Gastroesophageal sphincter (tissue), 4 donors: ENCODE data around the gene LLGL2. TPM values are rescaled to one million over a fixed set of nuclear protein-coding genes. Genes with fewer than 3 reads are reported as not detected.
A peak's percentile ranks its signal among the peaks of the same experiment; 100 is the strongest.
"Not testable (repeated sequence)": the region's sequence is repeated elsewhere in the genome, so short reads cannot be mapped to it uniquely, and the experiment has no call there.

ENCODE experiments used
- ATAC-seq: fragments of 150-250 bp; one replicate; pipeline ENCODE4 v1.9.1; 2016; ENCODE audit warnings: mild to moderate bottlenecking, moderate library complexity
- H3K27ac ChIP-seq, 4 donors: fragments of 200-600 bp; sonication (generic) in 3 of 4; 1 replicate in 3 of 4; 2 replicates in 1 of 4; pipeline ENCODE4 v1.5.1; 2016 to 2019
- H3K27me3 ChIP-seq: fragments of 200-600 bp; sonication (generic); one replicate; pipeline ENCODE4 v1.5.1; 2019
- H3K36me3 ChIP-seq, 2 donors: fragments of 200-600 bp; sonication (generic); one replicate each; pipeline ENCODE4 v1.5.1; 2019; ENCODE audit warnings: control low read depth in 1 of 2
- H3K4me1 ChIP-seq, 3 donors: fragments of 200-600 bp; sonication (generic); 1 replicate in 2 of 3; 2 replicates in 1 of 3; pipeline ENCODE4 v1.5.1; 2016 to 2019; ENCODE audit warnings: control low read depth in 2 of 3
- H3K4me3 ChIP-seq, 2 donors: fragments of 200-600 bp; sonication (generic); one replicate each; pipeline ENCODE4 v1.5.1; 2019; ENCODE audit warnings: mild to moderate bottlenecking in 1 of 2, moderate library complexity in 1 of 2
- H3K9me3 ChIP-seq, 3 donors: fragments of 200-600 bp; sonication (generic); one replicate each; pipeline ENCODE4 v1.5.1; 2017 to 2019; ENCODE audit warnings: control low read depth in 2 of 3
- EP300 ChIP-seq: sonication (generic); formaldehyde crosslinking; IDR thresholded peaks from one replicate; pipeline ENCODE4 v1.6.1; 2017; ENCODE audit warnings: antibody characterized with exemption, mild to moderate bottlenecking
- POLR2A ChIP-seq, 2 donors: fragments of 450-650 bp; IDR thresholded peaks; one replicate each; pipeline ENCODE4 v1.6.1; 2017; ENCODE audit warnings: antibody characterized with exemption in 2 of 2, mild to moderate bottlenecking in 2 of 2, moderate library complexity in 1 of 2
- POLR2AphosphoS5 ChIP-seq: sonication (generic); formaldehyde crosslinking; IDR thresholded peaks from one replicate; pipeline ENCODE4 v1.6.1; 2017; ENCODE audit warnings: antibody characterized with exemption
- WGBS, 2 donors: methylation state at CpG; one replicate each; pipeline ENCODE4 v1.1.5; 2018; ENCODE audit warnings: low coverage in 1 of 2; 5-methylcytosine and 5-hydroxymethylcytosine counted together
- total RNA-seq, 4 donors: library from RNA; depleted of rRNA; stranded (reverse); fragments of >200 nt; gene quantifications; one replicate each; pipeline ENCODE4 v1.1.0, GENCODE V29; 2016
- TF ChIP-seq, protein P1 (sequence below), 4 experiments: fragments of 200-600 bp in 2 of 4; fragments of 450-650 bp in 2 of 4; sonication (generic) in 1 of 4; IDR thresholded peaks; one replicate each; pipeline ENCODE4 v1.5.1; 2017 to 2019; ENCODE audit warnings: antibody characterized with exemption in 4 of 4, mild to moderate bottlenecking in 2 of 4, moderate library complexity in 2 of 4

The LLGL2 gene, protein sequence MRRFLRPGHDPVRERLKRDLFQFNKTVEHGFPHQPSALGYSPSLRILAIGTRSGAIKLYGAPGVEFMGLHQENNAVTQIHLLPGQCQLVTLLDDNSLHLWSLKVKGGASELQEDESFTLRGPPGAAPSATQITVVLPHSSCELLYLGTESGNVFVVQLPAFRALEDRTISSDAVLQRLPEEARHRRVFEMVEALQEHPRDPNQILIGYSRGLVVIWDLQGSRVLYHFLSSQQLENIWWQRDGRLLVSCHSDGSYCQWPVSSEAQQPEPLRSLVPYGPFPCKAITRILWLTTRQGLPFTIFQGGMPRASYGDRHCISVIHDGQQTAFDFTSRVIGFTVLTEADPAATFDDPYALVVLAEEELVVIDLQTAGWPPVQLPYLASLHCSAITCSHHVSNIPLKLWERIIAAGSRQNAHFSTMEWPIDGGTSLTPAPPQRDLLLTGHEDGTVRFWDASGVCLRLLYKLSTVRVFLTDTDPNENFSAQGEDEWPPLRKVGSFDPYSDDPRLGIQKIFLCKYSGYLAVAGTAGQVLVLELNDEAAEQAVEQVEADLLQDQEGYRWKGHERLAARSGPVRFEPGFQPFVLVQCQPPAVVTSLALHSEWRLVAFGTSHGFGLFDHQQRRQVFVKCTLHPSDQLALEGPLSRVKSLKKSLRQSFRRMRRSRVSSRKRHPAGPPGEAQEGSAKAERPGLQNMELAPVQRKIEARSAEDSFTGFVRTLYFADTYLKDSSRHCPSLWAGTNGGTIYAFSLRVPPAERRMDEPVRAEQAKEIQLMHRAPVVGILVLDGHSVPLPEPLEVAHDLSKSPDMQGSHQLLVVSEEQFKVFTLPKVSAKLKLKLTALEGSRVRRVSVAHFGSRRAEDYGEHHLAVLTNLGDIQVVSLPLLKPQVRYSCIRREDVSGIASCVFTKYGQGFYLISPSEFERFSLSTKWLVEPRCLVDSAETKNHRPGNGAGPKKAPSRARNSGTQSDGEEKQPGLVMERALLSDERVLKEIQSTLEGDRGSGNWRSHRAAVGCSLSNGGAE
- 1 to 10 TPM; 2.3 to 7.9 (median 5.8) TPM for total RNA-seq

DNA sequence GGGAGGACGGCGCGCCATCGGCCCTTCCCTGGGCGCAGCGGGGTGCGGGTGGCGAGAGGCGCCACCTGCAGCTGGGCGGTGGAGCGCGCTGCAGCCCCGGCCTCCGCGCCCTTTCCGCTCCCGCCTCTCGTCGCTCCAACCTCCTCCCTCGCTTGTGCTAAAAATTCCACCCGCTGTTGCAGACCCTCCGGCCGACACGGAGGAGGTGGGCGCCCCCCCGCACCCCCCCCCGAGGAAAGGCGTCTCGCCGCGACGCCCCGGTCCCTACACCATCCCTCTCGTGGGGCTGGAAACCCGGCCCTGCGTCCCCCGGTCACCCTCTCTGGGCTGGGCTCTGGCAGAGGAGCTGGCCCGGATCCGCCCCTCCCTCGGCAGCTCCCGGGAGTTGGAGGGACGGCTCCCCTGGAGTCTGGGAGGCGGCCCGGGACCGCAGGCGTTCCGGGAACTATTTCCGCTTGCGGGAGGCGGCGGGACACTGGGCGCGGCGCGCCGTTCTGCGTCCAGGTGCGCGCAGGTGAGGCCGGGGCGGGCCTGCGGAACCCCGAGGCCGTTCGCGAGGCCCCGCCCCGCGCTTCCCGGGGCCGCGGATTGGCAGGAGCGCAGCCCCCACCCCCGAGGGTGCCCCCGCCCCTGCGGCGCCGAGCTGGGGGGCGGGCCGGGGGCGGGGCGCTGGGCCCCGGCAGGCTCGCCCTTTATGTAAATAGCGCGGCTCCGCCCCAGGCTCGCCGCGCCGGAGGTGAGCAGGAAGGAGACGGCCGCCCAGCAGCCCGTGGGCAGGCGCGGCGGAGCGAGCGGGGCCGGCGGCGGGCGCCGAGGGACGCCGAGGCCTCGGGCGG, at the start of gene LLGL2:
Gene LLGL2 (plus strand): TSS at position 728 of the 836 bp plus-strand sequence. CDS start 17,730 bp downstream, outside the sequence.
- Histone ChIP-seq H3K27ac (peak within 1 kb of the TSS in 3 of 4 donors; percentile 70 to 82 (median 79)), H3K4me1 (peaks cover 0 to 26% (median 7%) of the 10 kb centered on the region in 3 donors), H3K36me3 (peaks cover 0 to 22% of the 10 kb centered on the region in 2 donors), H3K4me3 (peak within 1 kb of the TSS; percentile 54 to 76), H3K27me3 (no peaks in the 10 kb centered on the region), H3K9me3 (no peaks in the 10 kb centered on the region)
- TF ChIP-seq POLR2A (IDR thresholded peaks at IDR 0.05) = no peak
- TF ChIP-seq, protein P1, sequence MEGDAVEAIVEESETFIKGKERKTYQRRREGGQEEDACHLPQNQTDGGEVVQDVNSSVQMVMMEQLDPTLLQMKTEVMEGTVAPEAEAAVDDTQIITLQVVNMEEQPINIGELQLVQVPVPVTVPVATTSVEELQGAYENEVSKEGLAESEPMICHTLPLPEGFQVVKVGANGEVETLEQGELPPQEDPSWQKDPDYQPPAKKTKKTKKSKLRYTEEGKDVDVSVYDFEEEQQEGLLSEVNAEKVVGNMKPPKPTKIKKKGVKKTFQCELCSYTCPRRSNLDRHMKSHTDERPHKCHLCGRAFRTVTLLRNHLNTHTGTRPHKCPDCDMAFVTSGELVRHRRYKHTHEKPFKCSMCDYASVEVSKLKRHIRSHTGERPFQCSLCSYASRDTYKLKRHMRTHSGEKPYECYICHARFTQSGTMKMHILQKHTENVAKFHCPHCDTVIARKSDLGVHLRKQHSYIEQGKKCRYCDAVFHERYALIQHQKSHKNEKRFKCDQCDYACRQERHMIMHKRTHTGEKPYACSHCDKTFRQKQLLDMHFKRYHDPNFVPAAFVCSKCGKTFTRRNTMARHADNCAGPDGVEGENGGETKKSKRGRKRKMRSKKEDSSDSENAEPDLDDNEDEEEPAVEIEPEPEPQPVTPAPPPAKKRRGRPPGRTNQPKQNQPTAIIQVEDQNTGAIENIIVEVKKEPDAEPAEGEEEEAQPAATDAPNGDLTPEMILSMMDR (IDR thresholded peaks at IDR 0.05) = peak in 3 of 4 experiments; percentile 38 to 74 (median 41)
- peak; percentile 87 for ATAC-seq
- WGBS, 2 donors = 20% methylated on average over 2 of the region's 108 CpGs; no CpG with 5 or more reads in 1 of the 2 donors

DNA sequence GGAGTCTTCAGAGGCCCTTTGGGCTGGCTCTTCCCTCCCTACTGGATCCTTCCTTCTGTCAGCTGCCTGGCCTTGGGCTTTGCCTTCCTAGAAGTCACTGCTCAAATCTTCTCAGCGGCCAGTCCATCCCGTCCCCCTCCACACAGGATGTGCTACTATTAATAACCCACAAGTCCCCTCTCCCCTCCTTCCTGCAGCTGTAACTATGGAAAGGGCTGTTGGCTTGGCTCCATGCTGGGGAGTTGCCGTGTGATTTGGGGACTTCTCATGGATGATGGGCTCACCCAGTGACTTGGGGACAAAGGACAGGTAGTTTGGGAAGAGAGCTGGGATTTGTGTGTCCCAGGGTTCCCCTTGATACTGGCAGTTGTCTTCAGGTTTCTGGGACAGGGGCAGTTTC, 49.6 kb upstream of the LLGL2 start:
- H3K4me1 ChIP-seq = peaks cover 3 to 72% (median 31%) of the 10 kb centered on the region in 3 donors
- WGBS, 2 donors = 25% methylated on average over 2 of the region's 3 CpGs; no CpG with 5 or more reads in 1 of the 2 donors

DNA sequence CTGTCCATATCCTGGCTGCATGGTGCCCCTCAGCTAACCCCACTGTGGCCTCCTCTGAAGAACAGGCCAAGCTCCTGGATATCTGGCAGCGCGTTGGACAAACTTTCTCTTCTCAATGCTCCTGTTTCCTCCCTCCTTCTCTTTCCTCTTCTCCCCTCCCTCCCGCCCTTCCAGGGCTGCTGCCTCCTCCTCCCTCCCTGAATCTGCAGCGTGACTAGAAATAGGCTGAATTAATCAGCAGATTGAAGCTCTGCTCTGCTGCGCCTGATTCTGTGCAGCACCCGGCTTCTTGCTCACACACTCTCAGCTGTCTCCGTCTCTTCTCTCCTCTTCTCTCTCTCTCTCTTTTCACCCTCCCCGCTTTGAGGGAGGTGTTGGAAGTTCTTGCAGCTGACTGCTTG, 49.2 kb upstream of the LLGL2 start:
- Histone ChIP-seq H3K27ac (peak overlapping the region in 3 of 4 donors; percentile 65 to 75 (median 74)), H3K36me3 (peaks cover 0 to 21% of the 10 kb centered on the region in 2 donors), H3K9me3 (no peaks in the 10 kb centered on the region), H3K4me1 (peaks cover 3 to 76% (median 31%) of the 10 kb centered on the region in 3 donors), H3K27me3 (no peaks in the 10 kb centered on the region), H3K4me3 (peak overlapping the region in 1 of 2 donors; percentile 8)
- TF ChIP-seq POLR2AphosphoS5 (no peak), POLR2A (IDR thresholded peaks at IDR 0.05) (no peak), EP300 (no peak)
- TF ChIP-seq, protein P1 (IDR thresholded peaks at IDR 0.05) = no peak
- peak; percentile 62 for ATAC-seq
- 0 to 11% methylated on average over 7 of the region's 8 CpGs for WGBS, 2 donors

More for the DNA sequence above, 49.6 kb upstream of the LLGL2 start:
- Histone ChIP-seq H3K9me3 (no peaks in the 10 kb centered on the region), H3K27me3 (no peaks in the 10 kb centered on the region), H3K36me3 (peaks cover 0 to 21% of the 10 kb centered on the region in 2 donors), H3K4me3 (peak overlapping the region in 1 of 2 donors; percentile 8), H3K27ac (peak overlapping the region in 3 of 4 donors; percentile 65 to 75 (median 74))
- no peak for TF ChIP-seq POLR2A (IDR thresholded peaks at IDR 0.05)
- TF ChIP-seq, protein P1 (IDR thresholded peaks at IDR 0.05) = no peak
- TF ChIP-seq EP300 = no peak
- TF ChIP-seq POLR2AphosphoS5 = no peak
- ATAC-seq = no peak

DNA sequence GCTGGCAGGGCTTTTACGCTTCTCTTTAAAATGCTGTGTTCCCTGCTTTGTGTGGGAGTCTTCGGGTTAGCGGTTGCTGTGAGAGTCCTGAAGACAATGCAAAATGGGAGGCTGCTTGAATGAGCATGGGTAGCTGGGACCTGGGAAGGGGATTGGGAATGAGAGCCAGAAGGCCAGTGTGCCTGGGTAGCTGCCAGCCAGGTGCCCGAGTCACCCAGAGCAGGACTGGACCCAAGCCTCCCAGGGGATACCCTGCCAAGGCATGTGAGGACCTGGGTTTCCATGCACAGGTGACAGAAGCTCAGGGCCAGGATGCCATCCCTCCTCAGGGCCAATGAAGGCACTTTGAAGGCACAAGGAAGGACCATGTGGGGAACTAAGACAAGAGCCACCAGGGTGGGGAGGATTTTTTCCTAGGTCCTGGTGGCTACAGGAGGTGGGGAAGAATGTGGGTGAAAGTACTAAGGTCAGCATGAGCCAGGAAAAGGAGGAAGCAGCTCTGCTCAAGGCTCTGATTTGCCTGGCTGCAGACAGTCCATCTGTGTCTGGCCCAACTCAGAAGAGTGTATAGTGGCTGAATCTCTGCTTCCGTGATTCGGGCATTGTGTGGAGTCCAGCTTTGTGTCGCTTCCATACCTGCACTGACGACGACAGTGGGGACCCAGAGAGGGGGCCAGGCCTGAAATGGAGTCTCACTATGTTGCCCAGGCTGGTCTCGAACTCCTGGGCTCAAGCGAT, 48.6 kb upstream of the LLGL2 start:
- Histone ChIP-seq H3K27me3 (no peaks in the 10 kb centered on the region), H3K9me3 (no peaks in the 10 kb centered on the region), H3K36me3 (peaks cover 0 to 17% of the 10 kb centered on the region in 2 donors), H3K4me3 (peak overlapping the region in 1 of 2 donors; percentile 8), H3K27ac (peak overlapping the region; percentile 1 to 75 (median 70)), H3K4me1 (peaks cover 3 to 82% (median 31%) of the 10 kb centered on the region in 3 donors)
- TF ChIP-seq, protein P1 (IDR thresholded peaks at IDR 0.05) = no peak
- TF ChIP-seq POLR2AphosphoS5 (no peak), POLR2A (IDR thresholded peaks at IDR 0.05) (no peak), EP300 (no peak)
- WGBS, 2 donors = 31 to 87% methylated on average over 3 of the region's 11 CpGs
- ATAC-seq = no peak

DNA sequence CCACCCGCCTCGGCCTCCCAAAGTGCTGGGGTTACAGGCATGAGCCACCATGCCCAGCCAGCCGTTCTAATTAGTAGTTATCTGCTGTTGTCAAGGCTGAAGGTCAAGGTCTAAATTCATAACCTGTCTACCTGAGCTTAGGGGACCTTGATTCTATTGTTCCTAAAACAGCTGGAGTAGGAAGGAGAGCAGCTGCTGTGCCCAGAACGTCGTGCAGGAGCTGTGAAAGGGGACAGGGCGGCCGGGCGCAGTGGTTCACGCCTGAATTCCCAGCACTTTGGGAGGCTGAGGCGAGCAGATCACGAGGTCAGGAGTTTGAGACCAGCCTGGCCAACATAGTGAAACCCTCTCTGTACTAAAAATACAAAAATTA, 48.0 kb upstream of the LLGL2 start:
- H3K4me1 ChIP-seq = peaks cover 3 to 82% (median 31%) of the 10 kb centered on the region in 3 donors
- peaks cover 0 to 12% of the 10 kb centered on the region in 2 donors for H3K36me3 ChIP-seq
- H3K4me3 ChIP-seq, ATAC-seq, H3K9me3 ChIP-seq, H3K27me3 ChIP-seq: not testable (repeated sequence)
- 53 to 80% methylated on average over 1 to 3 of the region's 11 CpGs for WGBS, 2 donors
- H3K27ac ChIP-seq = peak overlapping the region in 3 of 4 donors; percentile 65 to 75 (median 74)
